Measurements from ENCODE around the gene DLX2. TPM values are rescaled to one million over a fixed set of nuclear protein-coding genes. Genes with fewer than 3 reads are reported as not detected.

Gene DLX2
- total RNA-seq, 1 experiment from 2014 or later, result 4.4 TPM

- peaks cover 15% of the 10 kb centered on the region for H3K4me1 ChIP-seq (ENCODE audit: control insufficient read depth, insufficient read depth, low read length)
- no peaks in the 10 kb centered on the region; the same call in 1 of the 2 replicates for H3K27me3 ChIP-seq (ENCODE audit: control insufficient read depth, insufficient read depth, low read length)
- no peak for ATAC-seq
- ChIA-PET CTCF (no interaction called here), POLR2A (interaction anchor here (0.6 kb wide), 1 partner anchor 155 kb away, joined by 4 read pairs; no protein-coding TSS in a partner anchor)
- H3K36me3 ChIP-seq (ENCODE audit: control insufficient read depth, insufficient read depth, low read length), result no peaks in the 10 kb centered on the region
- in situ Hi-C loops (cut with HindIII; ENCODE audit: low pct_unique_long_range_greater_than_20kb, low sequenced_read_pairs), result no loop called here
- no TSS peak for BruUV-seq (replicated peaks)
- H3K27ac ChIP-seq (ENCODE audit: low read length), result no peak overlapping the region
- TF ChIP-seq POLR2AphosphoS5 (IDR thresholded peaks at IDR 0.05; ENCODE audit: low read depth, low read length), result no peak
- TF ChIP-seq CTCF (IDR thresholded peaks at IDR 0.05), result no peak
- no peak for TF ChIP-seq TCF7L2 (IDR thresholded peaks at IDR 0.05; ENCODE audit: low read depth, low read length)
- TF ChIP-seq, protein P1, sequence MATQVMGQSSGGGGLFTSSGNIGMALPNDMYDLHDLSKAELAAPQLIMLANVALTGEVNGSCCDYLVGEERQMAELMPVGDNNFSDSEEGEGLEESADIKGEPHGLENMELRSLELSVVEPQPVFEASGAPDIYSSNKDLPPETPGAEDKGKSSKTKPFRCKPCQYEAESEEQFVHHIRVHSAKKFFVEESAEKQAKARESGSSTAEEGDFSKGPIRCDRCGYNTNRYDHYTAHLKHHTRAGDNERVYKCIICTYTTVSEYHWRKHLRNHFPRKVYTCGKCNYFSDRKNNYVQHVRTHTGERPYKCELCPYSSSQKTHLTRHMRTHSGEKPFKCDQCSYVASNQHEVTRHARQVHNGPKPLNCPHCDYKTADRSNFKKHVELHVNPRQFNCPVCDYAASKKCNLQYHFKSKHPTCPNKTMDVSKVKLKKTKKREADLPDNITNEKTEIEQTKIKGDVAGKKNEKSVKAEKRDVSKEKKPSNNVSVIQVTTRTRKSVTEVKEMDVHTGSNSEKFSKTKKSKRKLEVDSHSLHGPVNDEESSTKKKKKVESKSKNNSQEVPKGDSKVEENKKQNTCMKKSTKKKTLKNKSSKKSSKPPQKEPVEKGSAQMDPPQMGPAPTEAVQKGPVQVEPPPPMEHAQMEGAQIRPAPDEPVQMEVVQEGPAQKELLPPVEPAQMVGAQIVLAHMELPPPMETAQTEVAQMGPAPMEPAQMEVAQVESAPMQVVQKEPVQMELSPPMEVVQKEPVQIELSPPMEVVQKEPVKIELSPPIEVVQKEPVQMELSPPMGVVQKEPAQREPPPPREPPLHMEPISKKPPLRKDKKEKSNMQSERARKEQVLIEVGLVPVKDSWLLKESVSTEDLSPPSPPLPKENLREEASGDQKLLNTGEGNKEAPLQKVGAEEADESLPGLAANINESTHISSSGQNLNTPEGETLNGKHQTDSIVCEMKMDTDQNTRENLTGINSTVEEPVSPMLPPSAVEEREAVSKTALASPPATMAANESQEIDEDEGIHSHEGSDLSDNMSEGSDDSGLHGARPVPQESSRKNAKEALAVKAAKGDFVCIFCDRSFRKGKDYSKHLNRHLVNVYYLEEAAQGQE (IDR thresholded peaks at IDR 0.05; ENCODE audit: insufficient read depth in 1 of 2, low read depth in 2 of 2, low read length in 1 of 2), result no peak
- no peak for TF ChIP-seq SIN3A (IDR thresholded peaks at IDR 0.05; ENCODE audit: borderline replicate concordance, insufficient read depth, low read depth, low read length)
- no peak overlapping the region for H3K4me3 ChIP-seq (ENCODE audit: low read depth in 2 of 2, low read length in 2 of 2)
- no peak for DNase-seq (ENCODE audit: low read depth, low spot score)
- intact Hi-C loops (cut with micrococcal nuclease; ENCODE audit: unreplicated experiment), result no loop called here
- H3K9me3 ChIP-seq (ENCODE audit: control insufficient read depth, insufficient read depth, low read depth, low read length), result no peaks in the 10 kb centered on the region
Observed at GRCh38 chr2:172092716-172093415, 9.8 kb downstream of the DLX2 start.

DNA sequence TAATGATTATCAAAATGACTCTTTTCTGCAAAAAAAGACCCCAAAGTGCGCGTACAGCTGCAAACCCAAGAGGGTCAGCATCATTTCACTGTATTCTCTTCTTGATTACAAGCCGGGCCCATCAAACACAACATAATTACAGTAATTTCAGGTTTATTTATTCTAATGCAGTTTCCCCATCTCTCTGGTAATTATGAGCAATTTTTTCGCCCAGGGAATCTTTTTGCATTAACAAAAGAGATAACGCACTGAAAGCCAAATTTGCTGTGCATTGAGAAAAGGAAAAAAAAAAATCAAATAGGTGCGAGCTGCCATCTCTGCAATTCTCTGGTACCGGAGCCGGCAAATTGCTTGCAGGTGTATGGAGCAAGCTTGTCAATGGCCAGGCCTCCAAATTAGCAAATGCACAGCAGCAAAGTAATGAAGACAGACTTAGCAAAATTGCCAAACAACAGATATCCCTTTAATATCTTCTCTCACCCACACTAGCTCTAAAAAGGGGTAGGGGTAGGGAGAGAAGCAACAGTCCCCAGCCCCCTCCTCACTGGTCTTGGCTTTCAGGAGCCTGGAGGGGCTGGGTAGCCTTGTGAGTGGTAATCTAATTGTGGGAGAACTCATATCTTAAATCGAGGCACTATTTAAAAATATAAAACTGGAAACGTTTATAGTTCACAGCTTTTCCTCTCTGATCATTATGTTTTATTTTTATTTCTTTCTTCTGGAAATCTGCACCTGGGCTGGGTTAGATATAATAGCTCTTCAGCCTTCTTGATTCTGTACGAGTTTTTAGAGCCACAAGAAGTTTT, 10.7 kb downstream of the DLX2 start:
- ChIA-PET CTCF (no interaction called here), POLR2A (no interaction called here)
- intact Hi-C loops (cut with micrococcal nuclease; ENCODE audit: unreplicated experiment), result no loop called here
- no peak overlapping the region for H3K4me3 ChIP-seq (ENCODE audit: low read depth in 2 of 2, low read length in 2 of 2)
- no peak overlapping the region for H3K27ac ChIP-seq (ENCODE audit: low read length)
- in situ Hi-C loops (cut with HindIII; ENCODE audit: low pct_unique_long_range_greater_than_20kb, low sequenced_read_pairs), result no loop called here
- TF ChIP-seq POLR2AphosphoS5 (IDR thresholded peaks at IDR 0.05; ENCODE audit: low read depth, low read length) (no peak), CTCF (IDR thresholded peaks at IDR 0.05) (no peak), SIN3A (IDR thresholded peaks at IDR 0.05; ENCODE audit: borderline replicate concordance, insufficient read depth, low read depth, low read length) (no peak), TCF7L2 (IDR thresholded peaks at IDR 0.05; ENCODE audit: low read depth, low read length) (no peak)
- TF ChIP-seq, protein P1 (IDR thresholded peaks at IDR 0.05; ENCODE audit: insufficient read depth in 1 of 2, low read depth in 2 of 2, low read length in 1 of 2), result no peak
- ATAC-seq (no peak), DNase-seq (ENCODE audit: low read depth, low spot score) (no peak)
- BruUV-seq (replicated peaks), result no TSS peak
- no peaks in the 10 kb centered on the region for H3K36me3 ChIP-seq (ENCODE audit: control insufficient read depth, insufficient read depth, low read length)
- H3K9me3 ChIP-seq (ENCODE audit: control insufficient read depth, insufficient read depth, low read depth, low read length), result no peaks in the 10 kb centered on the region
- H3K27me3 ChIP-seq (ENCODE audit: control insufficient read depth, insufficient read depth, low read length), result no peaks in the 10 kb centered on the region; the same call in 1 of the 2 replicates
- peaks cover 6% of the 10 kb centered on the region for H3K4me1 ChIP-seq (ENCODE audit: control insufficient read depth, insufficient read depth, low read length)
